OCI-LY1 (cell line): ENCODE data around the gene EXD3.
"Not testable (repeated sequence)": the region's sequence is repeated elsewhere in the genome, so short reads cannot be mapped to it uniquely, and the experiment has no call there.

Source experiments
- H2AFZ ChIP-seq: fragments of 200-600 bp; sonication (generic), shearing (Covaris generic); 2 replicates; pipeline ENCODE4 v1.6.0; 2014; ENCODE audit warnings: antibody characterized with exemption, mild to moderate bottlenecking, low read length
- H3F3A ChIP-seq: fragments of 200-600 bp; sonication (generic), shearing (Covaris generic); 2 replicates; pipeline ENCODE4 v1.6.0; 2014; ENCODE audit warnings: mild to moderate bottlenecking, antibody characterized with exemption, low read length, moderate library complexity; ENCODE audit not compliant: insufficient read depth
- H3K27ac ChIP-seq: fragments of 200-600 bp; sonication (generic); 2 replicates; pipeline ENCODE4 v1.5.1; 2014; ENCODE audit warnings: low read length, mixed run types, mild to moderate bottlenecking, low read depth; ENCODE audit not compliant: poor library complexity, severe bottlenecking
- H3K27me3 ChIP-seq: fragments of 200-600 bp; sonication (generic); 2 replicates; pipeline ENCODE4 v1.6.0; 2014; ENCODE audit warnings: antibody characterized with exemption, mild to moderate bottlenecking, low read length, moderate library complexity; ENCODE audit not compliant: insufficient read depth
- H3K36me3 ChIP-seq: fragments of 200-600 bp; sonication (generic); 2 replicates; pipeline ENCODE4 v1.6.1; 2014; ENCODE audit warnings: mild to moderate bottlenecking, antibody characterized with exemption, low read length, moderate library complexity, mixed read lengths; ENCODE audit not compliant: insufficient read depth
- H3K4me1 ChIP-seq: fragments of 200-600 bp; sonication (generic); 2 replicates; pipeline ENCODE4 v1.5.1; 2014; ENCODE audit warnings: mild to moderate bottlenecking, low read length, moderate library complexity; ENCODE audit not compliant: insufficient read depth, severe bottlenecking
- H3K4me2 ChIP-seq: fragments of 200-600 bp; sonication (generic), shearing (Covaris generic); 2 replicates; pipeline ENCODE4 v1.6.1; 2014; ENCODE audit warnings: low read length
- H3K4me3 ChIP-seq: fragments of 200-600 bp; sonication (generic); 2 replicates; pipeline ENCODE4 v1.5.1; 2014; ENCODE audit warnings: low read length, low read depth, mild to moderate bottlenecking, mixed read lengths; ENCODE audit not compliant: poor library complexity, severe bottlenecking
- H3K79me2 ChIP-seq: fragments of 200-600 bp; shearing (Covaris generic); 2 replicates; pipeline ENCODE4 v1.6.1; 2016; ENCODE audit warnings: mixed run types, low read length, mixed read lengths; ENCODE audit not compliant: insufficient read depth
- H3K9ac ChIP-seq: fragments of 200-600 bp; sonication (generic), shearing (Covaris generic); 2 replicates; pipeline ENCODE4 v1.6.1; 2014; ENCODE audit warnings: mild to moderate bottlenecking, low read length, mixed read lengths
- H3K9me2 ChIP-seq: fragments of 200-600 bp; sonication (generic), shearing (Covaris generic); 2 replicates; pipeline ENCODE4 v1.6.1; 2014; ENCODE audit warnings: low read depth, mild to moderate bottlenecking, low read length, mixed read lengths
- H3K9me3 ChIP-seq: fragments of 200-600 bp; shearing (Covaris generic); 2 replicates; pipeline ENCODE4 v1.6.1; 2014; ENCODE audit warnings: low read length, mixed read lengths
- H4K20me1 ChIP-seq: fragments of 200-600 bp; sonication (generic), shearing (Covaris generic); 2 replicates; pipeline ENCODE4 v1.6.0; 2016; ENCODE audit warnings: mild to moderate bottlenecking, low read length; ENCODE audit not compliant: insufficient read depth
- EZH2 ChIP-seq: fragments of 200-600 bp; sonication (generic), shearing (Covaris generic); IDR thresholded peaks from 2 replicates; pipeline ENCODE4 v1.8.0; 2017; ENCODE audit warnings: borderline replicate concordance, mixed run types, mild to moderate bottlenecking, antibody characterized with exemption, low read length, moderate library complexity, mixed read lengths
- TF ChIP-seq, protein P1 (sequence below): fragments of 200-600 bp; sonication (generic), shearing (Covaris generic); IDR thresholded peaks from 2 replicates; pipeline ENCODE4 v1.5.1; 2017; ENCODE audit warnings: mild to moderate bottlenecking, antibody characterized with exemption, low read length, moderate library complexity, mixed read lengths

The EXD3 gene

DNA sequence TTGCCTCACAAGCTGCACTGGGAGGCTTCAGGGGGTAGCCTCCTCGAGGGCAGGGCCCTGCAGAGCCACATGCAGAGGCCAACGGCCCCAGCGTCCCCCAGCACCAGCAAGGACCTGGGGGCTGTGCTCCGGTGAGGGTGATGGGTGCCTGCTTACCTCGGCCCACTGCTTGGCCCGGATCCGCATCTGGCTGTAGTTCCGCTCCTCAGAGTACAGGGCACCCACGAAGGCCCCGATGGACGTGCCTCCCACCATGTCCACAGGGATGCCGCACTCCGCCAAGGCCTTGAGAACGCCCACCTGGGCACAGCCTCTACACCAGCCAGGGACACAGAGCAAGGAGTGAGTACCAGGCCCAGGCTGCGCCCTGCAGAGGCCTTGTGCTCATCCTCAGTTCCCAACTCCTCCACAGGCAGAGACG is 44.2 kb upstream of the EXD3 start:
- H3K27me3 ChIP-seq: peaks cover 5% of the 10 kb centered on the region; the same call in 1 of the 2 replicates
- H3K79me2 ChIP-seq: no peaks in the 10 kb centered on the region
- no peak overlapping the region for H3K4me3 ChIP-seq
- H3K4me2 ChIP-seq: no peak overlapping the region
- H3K36me3 ChIP-seq: no peaks in the 10 kb centered on the region
- H3K9me2 ChIP-seq: no peaks in the 10 kb centered on the region
- H3F3A ChIP-seq: no peaks in the 10 kb centered on the region
- H3K4me1 ChIP-seq: peaks cover 3% of the 10 kb centered on the region
- no peak for TF ChIP-seq EZH2
- TF ChIP-seq, protein P1, sequence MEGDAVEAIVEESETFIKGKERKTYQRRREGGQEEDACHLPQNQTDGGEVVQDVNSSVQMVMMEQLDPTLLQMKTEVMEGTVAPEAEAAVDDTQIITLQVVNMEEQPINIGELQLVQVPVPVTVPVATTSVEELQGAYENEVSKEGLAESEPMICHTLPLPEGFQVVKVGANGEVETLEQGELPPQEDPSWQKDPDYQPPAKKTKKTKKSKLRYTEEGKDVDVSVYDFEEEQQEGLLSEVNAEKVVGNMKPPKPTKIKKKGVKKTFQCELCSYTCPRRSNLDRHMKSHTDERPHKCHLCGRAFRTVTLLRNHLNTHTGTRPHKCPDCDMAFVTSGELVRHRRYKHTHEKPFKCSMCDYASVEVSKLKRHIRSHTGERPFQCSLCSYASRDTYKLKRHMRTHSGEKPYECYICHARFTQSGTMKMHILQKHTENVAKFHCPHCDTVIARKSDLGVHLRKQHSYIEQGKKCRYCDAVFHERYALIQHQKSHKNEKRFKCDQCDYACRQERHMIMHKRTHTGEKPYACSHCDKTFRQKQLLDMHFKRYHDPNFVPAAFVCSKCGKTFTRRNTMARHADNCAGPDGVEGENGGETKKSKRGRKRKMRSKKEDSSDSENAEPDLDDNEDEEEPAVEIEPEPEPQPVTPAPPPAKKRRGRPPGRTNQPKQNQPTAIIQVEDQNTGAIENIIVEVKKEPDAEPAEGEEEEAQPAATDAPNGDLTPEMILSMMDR: no peak
- no peak overlapping the region for H2AFZ ChIP-seq
- H3K27ac ChIP-seq: no peak overlapping the region
- no peak overlapping the region for H3K9ac ChIP-seq
- H4K20me1 ChIP-seq: no peaks in the 10 kb centered on the region
- H3K9me3 ChIP-seq: no peaks in the 10 kb centered on the region

DNA sequence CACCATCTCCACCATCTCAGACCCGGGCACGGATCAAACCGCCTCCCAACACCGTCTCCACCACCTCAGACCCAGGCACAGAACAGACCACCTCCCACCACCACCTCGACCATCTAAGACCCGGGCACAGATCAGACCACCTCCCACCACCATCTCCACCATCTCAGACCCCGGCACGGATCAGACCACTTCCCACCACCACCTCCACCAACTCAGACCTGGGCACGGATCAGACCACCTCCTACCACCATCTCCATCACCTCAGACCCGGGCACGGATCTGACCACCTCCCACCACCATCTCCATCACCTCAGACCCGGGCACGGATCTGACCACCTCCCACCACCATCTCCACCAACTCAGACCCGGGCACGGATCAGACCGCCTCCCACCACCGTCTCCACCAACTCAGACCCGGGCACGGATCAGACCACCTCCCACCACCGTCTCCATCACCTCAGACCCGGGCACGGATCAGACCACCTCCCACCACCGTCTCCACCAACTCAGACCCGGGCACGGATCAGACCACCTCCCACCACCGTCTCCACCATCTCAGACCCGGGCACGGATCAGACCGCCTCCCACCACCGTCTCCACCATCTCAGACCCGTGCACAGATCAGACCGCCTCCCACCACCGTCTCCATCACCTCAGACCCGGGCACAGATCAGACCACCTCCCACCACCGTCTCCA is 43.6 kb upstream of the EXD3 start:
- not testable (repeated sequence) for H2AFZ ChIP-seq, H3K9me3 ChIP-seq, H3K27me3 ChIP-seq, H3K79me2 ChIP-seq, H3K9ac ChIP-seq, H3K4me2 ChIP-seq, H3K27ac ChIP-seq, H3K4me1 ChIP-seq, H4K20me1 ChIP-seq, H3K4me3 ChIP-seq, H3F3A ChIP-seq, H3K36me3 ChIP-seq, H3K9me2 ChIP-seq

DNA sequence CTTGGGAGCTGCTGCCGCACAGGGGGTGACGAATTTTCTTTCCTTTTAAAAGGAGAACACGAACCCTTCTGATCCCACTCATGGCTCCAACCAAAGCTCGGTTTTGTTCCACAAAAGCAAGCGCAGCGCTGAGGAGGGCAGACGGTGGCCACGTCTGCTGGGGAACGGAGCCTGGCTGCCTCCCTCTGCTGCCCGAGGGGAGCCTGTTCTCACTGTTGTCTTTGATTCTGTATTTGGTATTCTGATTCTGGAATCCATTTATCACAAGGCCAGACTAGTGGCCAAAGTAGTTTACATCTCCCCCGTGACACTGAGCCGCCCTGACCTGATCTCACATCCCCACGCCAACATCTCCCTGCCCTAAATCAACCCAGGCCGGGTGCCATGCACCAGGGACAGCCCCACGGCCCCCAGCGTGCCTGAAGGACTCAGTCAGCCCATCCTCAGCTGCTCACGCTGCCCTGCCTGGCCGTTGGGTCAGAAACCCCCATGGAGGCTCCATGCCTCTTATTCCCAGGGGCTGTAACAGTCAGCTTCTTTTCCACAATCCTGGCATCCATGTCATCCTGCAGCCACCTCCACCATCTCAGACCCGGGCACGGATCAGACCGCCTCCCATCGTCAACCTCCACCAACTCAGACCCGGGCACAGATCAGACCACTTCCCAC is 42.9 kb upstream of the EXD3 start:
- Histone ChIP-seq H3K9me2 (no peaks in the 10 kb centered on the region), H3K27me3 (peaks cover 5% of the 10 kb centered on the region; the same call in 1 of the 2 replicates), H4K20me1 (no peaks in the 10 kb centered on the region), H3K4me1 (peaks cover 12% of the 10 kb centered on the region), H3K9me3 (no peaks in the 10 kb centered on the region), H3K4me3 (no peak overlapping the region), H3K79me2 (no peaks in the 10 kb centered on the region), H2AFZ (no peak overlapping the region), H3K36me3 (no peaks in the 10 kb centered on the region), H3F3A (no peaks in the 10 kb centered on the region), H3K9ac (no peak overlapping the region), H3K27ac (no peak overlapping the region), H3K4me2 (no peak overlapping the region)
- TF ChIP-seq, protein P1: no peak
- no peak for TF ChIP-seq EZH2
